ENCODE results near the gene ARHGAP11B.
A peak's percentile ranks its signal among the peaks of the same experiment; 100 is the strongest.
"Not testable (repeated sequence)": the region's sequence is repeated elsewhere in the genome, so short reads cannot be mapped to it uniquely, and the experiment has no call there.

ARHGAP11B gene
- 2.8 to 4.0 reads per million in 2 donors for total RNA-seq

- DNase-seq = peak; percentile 89 to 97 (median 93)
These were observed at the start of gene ARHGAP11B for GRCh38 chr15:30625436-30626193. Gene ARHGAP11B, plus strand, starts transcription at chr15:30626128.

GRCh38 chr15:30579394-30579970, 46.4 kb upstream of the ARHGAP11B start:
- not testable (repeated sequence) for DNase-seq

GRCh38 chr15:30580716-30581115, 45.2 kb upstream of the ARHGAP11B start:
- DNase-seq = not testable (repeated sequence)

GRCh38 chr15:30598953-30599352, 27.0 kb upstream of the ARHGAP11B start:
- not testable (repeated sequence) for DNase-seq

- not testable (repeated sequence) for DNase-seq
These were observed 22.1 kb upstream of the ARHGAP11B start, which contains the start of gene GOLGA8H for GRCh38 chr15:30603796-30604195. Gene GOLGA8H, plus strand, starts transcription at chr15:30604028. Its CDS starts 98 bp downstream, at chr15:30604126.

GRCh38 chr15:30612271-30612670, 13.7 kb upstream of the ARHGAP11B start:
- DNase-seq = not testable (repeated sequence)

GRCh38 chr15:30621342-30621741, 4.6 kb upstream of the ARHGAP11B start:
- DNase-seq = not testable (repeated sequence)

- DNase-seq = not testable (repeated sequence)
These were observed 252 bp downstream of the ARHGAP11B start for GRCh38 chr15:30626194-30626565.

GRCh38 chr15:30626632-30627031, 704 bp downstream of the ARHGAP11B start:
- DNase-seq = not testable (repeated sequence)

- peak in 1 of 5 experiments; percentile 21 for DNase-seq
These were observed 24.3 kb downstream of the ARHGAP11B start for GRCh38 chr15:30650012-30650929.

- DNase-seq = not testable (repeated sequence)
These were observed 35.2 kb downstream of the ARHGAP11B start for GRCh38 chr15:30661154-30661553.

- not testable (repeated sequence) for DNase-seq
These were observed 43.7 kb downstream of the ARHGAP11B start for GRCh38 chr15:30669621-30670020.

GRCh38 chr15:30670056-30670455, 44.1 kb downstream of the ARHGAP11B start:
- DNase-seq = no peak

GRCh38 chr15:30671309-30671708, 45.4 kb downstream of the ARHGAP11B start:
- no peak for DNase-seq

- DNase-seq = no peak
These were observed 49.2 kb downstream of the ARHGAP11B start for GRCh38 chr15:30675126-30675525.

GRCh38 chr15:30675891-30676290, 50.0 kb downstream of the ARHGAP11B start:
- DNase-seq = not testable (repeated sequence)

- DNase-seq = not testable (repeated sequence)
These were observed 55.1 kb downstream of the ARHGAP11B start for GRCh38 chr15:30680997-30681396.

GRCh38 chr15:30685709-30686285, 59.9 kb downstream of the ARHGAP11B start:
- DNase-seq = not testable (repeated sequence)

- not testable (repeated sequence) for DNase-seq
These were observed 60.7 kb downstream of the ARHGAP11B start for GRCh38 chr15:30686651-30687050.
